Trophoblast cell (in vitro differentiated cells and primary cell): ENCODE measurements around the gene EXTL2.
"Not testable (repeated sequence)": the region's sequence is repeated elsewhere in the genome, so short reads cannot be mapped to it uniquely, and the experiment has no call there.

ENCODE experiments used
- DNase-seq, 2 donors: peaks; one replicate each; pipeline ENCODE4 v3.0.0-alpha.2; 2016
- H2AFZ ChIP-seq: 2 replicates; pipeline ENCODE4 v1.6.1; 2013; ENCODE audit warnings: low read length, moderate library complexity, mild to moderate bottlenecking; ENCODE audit not compliant: insufficient read depth, poor library complexity
- H2AK5ac ChIP-seq: 2 replicates; pipeline ENCODE4 v1.6.1; 2013; ENCODE audit warnings: mild to moderate bottlenecking, low read length
- H2BK120ac ChIP-seq: 2 replicates; pipeline ENCODE4 v1.6.1; 2013; ENCODE audit warnings: low read length, mild to moderate bottlenecking, moderate library complexity; ENCODE audit not compliant: insufficient read depth, poor library complexity
- H2BK12ac ChIP-seq: 2 replicates; pipeline ENCODE4 v1.6.1; 2013; ENCODE audit warnings: mild to moderate bottlenecking, low read length, moderate library complexity
- H2BK5ac ChIP-seq: 2 replicates; pipeline ENCODE4 v1.6.1; 2013; ENCODE audit warnings: low read length, low read depth, moderate library complexity, mild to moderate bottlenecking; ENCODE audit not compliant: poor library complexity
- H3K14ac ChIP-seq: 2 replicates; pipeline ENCODE4 v1.6.1; 2013; ENCODE audit warnings: mild to moderate bottlenecking, low read length
- H3K18ac ChIP-seq: 2 replicates; pipeline ENCODE4 v1.6.1; 2013; ENCODE audit warnings: mild to moderate bottlenecking, low read length
- H3K23ac ChIP-seq: 2 replicates; pipeline ENCODE4 v1.6.1; 2013; ENCODE audit warnings: low read length
- H3K27ac ChIP-seq: 2 replicates; pipeline ENCODE4 v1.5.1; 2013; ENCODE audit warnings: low read depth, mild to moderate bottlenecking, inconsistent platforms, low read length, moderate library complexity
- H3K27me3 ChIP-seq: 2 replicates; pipeline ENCODE4 v1.6.1; 2013; ENCODE audit warnings: inconsistent platforms, mild to moderate bottlenecking, low read length, moderate library complexity; ENCODE audit not compliant: insufficient read depth
- H3K36me3 ChIP-seq, 2 experiments: 1 replicate in 1 of 2; 2 replicates in 1 of 2; pipeline ENCODE4 v1.6.1; 2013; ENCODE audit warnings: low read length in 2 of 2, mild to moderate bottlenecking in 2 of 2, moderate library complexity in 1 of 2; ENCODE audit not compliant: insufficient read depth in 2 of 2, control insufficient read depth in 1 of 2
- H3K4ac ChIP-seq: 2 replicates; pipeline ENCODE4 v1.6.1; 2013; ENCODE audit warnings: low read depth, mild to moderate bottlenecking, low read length, moderate library complexity
- H3K4me1 ChIP-seq, 2 experiments: 1 replicate in 1 of 2; 2 replicates in 1 of 2; pipeline ENCODE4 v1.6.1; 2013; ENCODE audit warnings: low read length in 2 of 2, mild to moderate bottlenecking in 2 of 2, moderate library complexity in 1 of 2; ENCODE audit not compliant: insufficient read depth in 2 of 2, control insufficient read depth in 1 of 2
- H3K4me2 ChIP-seq: 2 replicates; pipeline ENCODE4 v1.6.1; 2013; ENCODE audit warnings: inconsistent platforms, mild to moderate bottlenecking, low read length, moderate library complexity
- H3K4me3 ChIP-seq: 2 replicates; pipeline ENCODE4 v1.5.1; 2013; ENCODE audit warnings: mild to moderate bottlenecking, low read depth, low read length, inconsistent platforms
- H3K79me1 ChIP-seq: one replicate; pipeline ENCODE4 v1.6.1; 2013; ENCODE audit warnings: low read length
- H3K79me2 ChIP-seq: 2 replicates; pipeline ENCODE4 v1.6.1; 2013; ENCODE audit warnings: low read length, mild to moderate bottlenecking; ENCODE audit not compliant: control insufficient read depth, insufficient read depth, poor library complexity
- H3K9ac ChIP-seq: 2 replicates; pipeline ENCODE4 v1.6.1; 2013; ENCODE audit warnings: mild to moderate bottlenecking, low read length
- H3K9me3 ChIP-seq: 2 replicates; pipeline ENCODE4 v1.6.1; 2013; ENCODE audit warnings: low read depth, mild to moderate bottlenecking, control low read depth, inconsistent platforms, low read length; ENCODE audit not compliant: insufficient read depth
- H4K12ac ChIP-seq: 2 replicates; pipeline ENCODE4 v1.6.1; 2013; ENCODE audit warnings: low read depth, mild to moderate bottlenecking, low read length, moderate library complexity
- H4K8ac ChIP-seq: 2 replicates; pipeline ENCODE4 v1.6.1; 2013; ENCODE audit warnings: low read depth, mild to moderate bottlenecking, low read length, moderate library complexity
- H4K91ac ChIP-seq: one replicate; pipeline ENCODE4 v1.6.1; 2013; ENCODE audit warnings: low read depth, mild to moderate bottlenecking, low read length, moderate library complexity
- WGBS: extraction: QIAGEN DNeasy Blood & Tissue Kit; methylation state at CpG from one replicate; pipeline ENCODE4 v1.1.7; 2013; ENCODE audit warnings: missing lambda C conversion rate; ENCODE audit not compliant: insufficient read length, insufficient coverage; ENCODE audit errors: extremely low coverage; 5-methylcytosine and 5-hydroxymethylcytosine counted together

The EXTL2 gene

DNA sequence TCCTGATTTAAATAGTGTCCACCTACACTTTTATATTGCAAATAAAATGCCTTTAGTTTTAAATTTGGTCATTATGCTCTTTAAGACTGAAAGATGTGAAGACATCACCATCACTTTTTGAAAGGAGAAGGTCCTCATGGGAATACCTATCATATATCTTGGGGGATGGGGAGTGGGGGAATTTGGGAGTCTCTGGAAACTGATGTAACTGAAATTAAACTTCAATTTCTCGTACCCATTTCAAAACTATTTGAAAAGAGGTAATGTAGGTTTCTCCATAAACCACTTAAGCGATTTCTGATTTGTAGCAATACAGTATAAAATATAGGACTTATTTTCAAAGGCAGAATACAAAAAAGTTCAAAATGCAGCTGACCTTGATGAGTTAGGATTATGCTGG is 924 bp downstream of the EXTL2 start:
- no peak overlapping the region for H3K23ac ChIP-seq
- no peak overlapping the region for H3K27ac ChIP-seq
- WGBS, result no CpG with 5 or more reads among the region's 2 CpGs
- no peak overlapping the region for H2BK5ac ChIP-seq
- no peak overlapping the region for H3K14ac ChIP-seq
- H2BK12ac ChIP-seq, result no peak overlapping the region
- H3K4me2 ChIP-seq, result no peak overlapping the region
- H3K9me3 ChIP-seq, result peaks cover 6% of the 10 kb centered on the region
- no peak overlapping the region for H4K12ac ChIP-seq
- no peak overlapping the region for H2AK5ac ChIP-seq
- H3K9ac ChIP-seq, result no peak overlapping the region
- H3K27me3 ChIP-seq, result no peaks in the 10 kb centered on the region
- no peak overlapping the region for H3K4ac ChIP-seq
- peaks cover 15% of the 10 kb centered on the region for H3K79me1 ChIP-seq
- no peak overlapping the region for H2BK120ac ChIP-seq
- no peak overlapping the region for H3K18ac ChIP-seq
- no peak for DNase-seq
- H3K4me1 ChIP-seq, result no peaks in the 10 kb centered on the region
- no peak overlapping the region for H4K8ac ChIP-seq
- H3K4me3 ChIP-seq, result no peak overlapping the region
- H3K79me2 ChIP-seq, result peaks cover 11% of the 10 kb centered on the region
- H2AFZ ChIP-seq, result no peak overlapping the region
- H4K91ac ChIP-seq, result no peak overlapping the region
- peaks cover 0 to 3% of the 10 kb centered on the region in 2 experiments for H3K36me3 ChIP-seq

DNA sequence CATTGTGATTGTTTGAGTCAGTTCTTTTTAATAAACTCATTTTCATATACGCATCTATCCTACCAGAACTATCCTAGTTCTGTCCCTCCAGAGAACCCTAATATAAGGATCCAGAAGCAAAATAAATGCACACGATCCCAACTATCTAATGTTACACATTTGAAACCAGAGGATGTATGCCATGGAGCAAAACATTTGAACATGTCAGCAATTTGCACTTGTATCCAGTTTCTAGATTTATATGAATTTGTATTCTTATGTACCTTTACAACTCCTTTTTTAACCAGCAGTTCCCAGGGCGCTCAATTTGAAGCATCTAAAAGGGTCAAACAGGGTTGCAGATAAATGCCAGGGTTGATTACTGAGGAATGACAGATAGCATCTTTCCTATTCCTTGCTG is 2.1 kb downstream of the EXTL2 start:
- peaks cover 0 to 3% of the 10 kb centered on the region in 2 experiments for H3K36me3 ChIP-seq
- no peak overlapping the region for H3K4me3 ChIP-seq
- no peak overlapping the region for H3K9ac ChIP-seq
- H2BK120ac ChIP-seq, result no peak overlapping the region
- no peaks in the 10 kb centered on the region for H3K27me3 ChIP-seq
- H3K18ac ChIP-seq, result no peak overlapping the region
- DNase-seq, result peak in 1 of 2 donors; percentile 29
- WGBS, result no CpG with 5 or more reads among the region's 3 CpGs
- H3K79me2 ChIP-seq, result peaks cover 11% of the 10 kb centered on the region
- H3K14ac ChIP-seq, result no peak overlapping the region
- H2AK5ac ChIP-seq, result no peak overlapping the region
- H3K4me1 ChIP-seq, result no peaks in the 10 kb centered on the region
- no peak overlapping the region for H3K23ac ChIP-seq
- no peak overlapping the region for H3K4me2 ChIP-seq
- peaks cover 15% of the 10 kb centered on the region for H3K79me1 ChIP-seq
- H4K8ac ChIP-seq, result no peak overlapping the region
- no peak overlapping the region for H2BK5ac ChIP-seq
- H3K4ac ChIP-seq, result no peak overlapping the region
- H2AFZ ChIP-seq, result no peak overlapping the region
- no peak overlapping the region for H4K91ac ChIP-seq
- H4K12ac ChIP-seq, result no peak overlapping the region
- H2BK12ac ChIP-seq, result no peak overlapping the region
- peaks cover 6% of the 10 kb centered on the region for H3K9me3 ChIP-seq
- no peak overlapping the region for H3K27ac ChIP-seq

DNA sequence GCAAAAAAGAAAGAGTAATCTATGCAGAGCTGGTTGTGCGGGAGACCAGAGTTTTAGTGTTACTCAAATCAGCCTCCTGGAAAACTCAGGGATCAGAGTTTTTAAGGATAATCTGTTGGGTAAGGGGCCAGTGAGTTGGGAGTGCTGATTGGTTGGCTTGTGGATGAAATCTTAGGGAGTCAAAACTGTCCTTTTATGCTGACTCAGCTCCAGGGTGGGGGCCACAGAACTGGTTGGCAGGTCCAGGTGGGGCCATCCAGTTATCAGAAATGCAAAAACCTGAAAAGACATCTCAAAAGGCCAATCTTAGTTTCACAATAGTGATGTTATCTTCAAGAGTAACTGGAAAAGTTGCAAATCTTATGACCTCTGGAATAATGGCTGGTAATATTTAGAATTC is 3.3 kb downstream of the EXTL2 start:
- Histone ChIP-seq H2BK12ac (no peak overlapping the region), H2AK5ac (no peak overlapping the region), H3K9me3 (peaks cover 6% of the 10 kb centered on the region), H3K23ac (no peak overlapping the region), H3K9ac (no peak overlapping the region), H3K4me1 (no peaks in the 10 kb centered on the region), H3K79me1 (peaks cover 14% of the 10 kb centered on the region), H3K79me2 (peaks cover 7% of the 10 kb centered on the region), H2BK5ac (no peak overlapping the region), H3K18ac (no peak overlapping the region), H3K36me3 (peaks cover 0 to 3% of the 10 kb centered on the region in 2 experiments), H2BK120ac (no peak overlapping the region), H3K27me3 (no peaks in the 10 kb centered on the region), H3K27ac (no peak overlapping the region), H4K91ac (no peak overlapping the region), H3K4me3 (no peak overlapping the region), H3K4me2 (no peak overlapping the region), H3K4ac (no peak overlapping the region), H2AFZ (no peak overlapping the region), H4K8ac (no peak overlapping the region), H3K14ac (no peak overlapping the region), H4K12ac (no peak overlapping the region)
- DNase-seq, result peak; percentile 7 to 76
- no CpG with 5 or more reads among the region's 1 CpG for WGBS

DNA sequence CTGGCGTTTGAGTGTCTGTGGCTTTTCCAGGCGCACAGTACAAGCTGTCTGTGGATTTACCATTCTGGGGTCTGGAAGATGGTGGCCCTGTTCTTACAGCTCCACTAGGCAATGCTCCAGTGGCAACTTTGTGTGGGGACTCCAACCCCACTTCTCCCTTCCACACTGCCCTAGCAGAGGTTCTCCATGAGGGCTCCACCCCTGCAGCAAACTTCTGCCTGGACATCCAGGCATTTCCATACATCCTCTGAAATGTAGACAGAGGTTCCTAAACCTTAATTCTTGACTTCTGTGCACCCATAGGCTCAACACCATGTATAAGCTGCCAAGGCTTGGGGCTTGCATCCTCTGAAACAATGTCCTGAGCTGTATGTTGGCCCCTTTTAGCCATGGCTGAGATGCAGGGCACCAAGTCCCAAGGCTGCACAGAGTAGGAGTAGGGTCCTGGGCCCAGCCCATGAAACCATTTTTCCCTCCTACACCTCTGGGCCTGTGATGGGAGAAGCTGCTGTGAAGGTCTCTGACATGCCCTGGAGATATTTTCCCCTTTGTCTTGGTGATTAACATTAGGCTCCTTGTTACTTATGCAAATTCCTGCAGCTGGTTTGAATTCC is 4.7 kb downstream of the EXTL2 start:
- H3K18ac ChIP-seq, H3K4ac ChIP-seq: not testable (repeated sequence)

More for the DNA sequence above, 4.7 kb downstream of the EXTL2 start:
- H3K4me3 ChIP-seq, H2BK5ac ChIP-seq, H3K9me3 ChIP-seq, H2AFZ ChIP-seq, H3K4me2 ChIP-seq, H3K79me2 ChIP-seq, H2AK5ac ChIP-seq, H3K9ac ChIP-seq, H4K12ac ChIP-seq, H2BK12ac ChIP-seq, H4K8ac ChIP-seq, H3K4me1 ChIP-seq, DNase-seq, H4K91ac ChIP-seq, H2BK120ac ChIP-seq, H3K14ac ChIP-seq, H3K27me3 ChIP-seq, H3K36me3 ChIP-seq, H3K27ac ChIP-seq, H3K23ac ChIP-seq, H3K79me1 ChIP-seq: not testable (repeated sequence)
- no CpG with 5 or more reads among the region's 2 CpGs for WGBS
